Sciatic nerve (tissue), 2 donors: ENCODE data around the gene CADM2. TPM values are rescaled to one million over a fixed set of nuclear protein-coding genes. Genes with fewer than 3 reads are reported as not detected.
"Not testable (repeated sequence)": the region's sequence is repeated elsewhere in the genome, so short reads cannot be mapped to it uniquely, and the experiment has no call there.

ENCODE experiments used
- ATAC-seq: fragments of 200-7000 bp; cut with Tn5 transposase; one replicate; pipeline ENCODE4 v1.9.1; 2020; ENCODE audit warnings: mild to moderate bottlenecking, moderate library complexity
- DNase-seq: peaks from one replicate; pipeline ENCODE4 v3.0.0-alpha.2; 2020; ENCODE audit warnings: low spot score
- intact Hi-C: fragments of 100-400 bp; cut with DNase I; formaldehyde crosslinking; loops from one replicate; pipeline ENCODE4 v1.14.2; 2022
- total RNA-seq: library from RNA; stranded (reverse); fragmentation: NEBNext Ultra II Directional; extraction: Animal tissue kit (Norgen Biotek cat#: 25700); gene quantifications from one replicate; pipeline ENCODE4 v1.2.1, GENCODE V29; 2021
- donor health status: DM: no; HTN: no; CAD: no.
- donor health status: DM: no; HTN: no; CAD: no.

The CADM2 gene
- total RNA-seq, 1 donor from 2014 or later: 60.8 TPM

DNA sequence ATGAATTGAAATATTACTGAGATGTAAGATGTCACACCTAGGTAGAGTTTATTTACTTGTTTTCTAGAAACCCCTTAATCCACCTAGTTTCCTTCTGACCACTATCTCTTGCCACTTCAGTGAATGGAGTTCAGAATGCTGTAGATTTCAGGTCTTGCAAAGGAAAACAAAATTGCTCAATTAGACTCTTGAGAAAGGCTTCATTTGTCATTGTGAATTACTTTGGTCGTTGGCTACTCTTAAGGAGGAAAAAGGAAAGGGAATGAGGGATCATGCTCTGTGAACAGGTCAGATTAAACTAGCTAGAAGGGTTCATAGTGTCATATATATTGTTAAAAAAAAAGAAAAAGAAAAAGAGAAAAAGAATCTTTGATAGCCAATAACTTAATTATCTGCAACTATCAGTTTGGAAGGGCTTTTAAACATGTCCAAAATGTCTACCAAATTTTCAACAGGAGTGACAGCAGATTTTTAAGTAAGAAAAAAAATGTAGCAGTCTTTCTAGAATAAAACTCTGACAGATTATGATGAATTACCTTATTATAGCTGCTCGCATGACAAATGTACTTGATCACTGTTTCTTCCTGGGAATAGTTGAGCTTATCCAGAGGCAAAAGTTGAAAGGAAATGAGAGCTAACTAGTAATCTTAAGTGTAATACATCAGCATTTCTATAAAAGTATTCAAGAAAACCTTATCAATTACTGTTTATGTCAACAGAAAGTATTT is 543.5 kb downstream of the CADM2 start:
- ATAC-seq (no peak), DNase-seq (no peak)
- intact Hi-C loops: no loop called here

DNA sequence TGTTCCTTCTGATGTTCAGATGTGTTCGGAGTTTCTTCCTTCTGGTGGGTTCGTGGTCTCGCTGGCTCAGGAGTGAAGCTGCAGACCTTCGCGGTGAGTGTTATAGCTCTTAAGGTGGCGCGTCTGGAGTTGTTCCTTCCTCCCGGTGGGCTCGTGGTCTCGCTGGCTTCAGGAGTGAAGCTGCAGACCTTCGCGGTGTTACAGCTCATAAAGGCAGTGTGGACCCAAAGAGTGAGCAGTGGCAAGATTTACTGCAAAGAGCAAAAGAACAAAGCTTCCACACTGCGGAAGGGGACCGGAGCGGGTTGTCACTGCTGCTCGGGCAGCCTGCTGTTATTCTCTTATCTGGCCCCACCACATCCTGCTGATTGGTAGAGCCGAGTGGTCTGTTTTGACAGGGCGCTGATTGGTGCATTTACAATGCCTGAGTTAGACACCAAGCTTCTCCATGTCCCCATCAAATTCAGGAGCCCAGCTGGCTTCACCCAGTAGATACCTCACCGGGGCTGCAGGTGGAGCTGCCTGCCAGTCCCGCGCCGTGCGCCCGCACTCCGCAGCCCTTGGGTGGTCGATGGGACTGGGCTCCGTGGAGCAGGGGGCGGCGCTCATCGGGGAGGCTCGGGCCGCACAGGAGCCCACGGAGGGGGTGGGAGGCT is 545.5 kb downstream of the CADM2 start:
- intact Hi-C loops: not testable (repeated sequence)

DNA sequence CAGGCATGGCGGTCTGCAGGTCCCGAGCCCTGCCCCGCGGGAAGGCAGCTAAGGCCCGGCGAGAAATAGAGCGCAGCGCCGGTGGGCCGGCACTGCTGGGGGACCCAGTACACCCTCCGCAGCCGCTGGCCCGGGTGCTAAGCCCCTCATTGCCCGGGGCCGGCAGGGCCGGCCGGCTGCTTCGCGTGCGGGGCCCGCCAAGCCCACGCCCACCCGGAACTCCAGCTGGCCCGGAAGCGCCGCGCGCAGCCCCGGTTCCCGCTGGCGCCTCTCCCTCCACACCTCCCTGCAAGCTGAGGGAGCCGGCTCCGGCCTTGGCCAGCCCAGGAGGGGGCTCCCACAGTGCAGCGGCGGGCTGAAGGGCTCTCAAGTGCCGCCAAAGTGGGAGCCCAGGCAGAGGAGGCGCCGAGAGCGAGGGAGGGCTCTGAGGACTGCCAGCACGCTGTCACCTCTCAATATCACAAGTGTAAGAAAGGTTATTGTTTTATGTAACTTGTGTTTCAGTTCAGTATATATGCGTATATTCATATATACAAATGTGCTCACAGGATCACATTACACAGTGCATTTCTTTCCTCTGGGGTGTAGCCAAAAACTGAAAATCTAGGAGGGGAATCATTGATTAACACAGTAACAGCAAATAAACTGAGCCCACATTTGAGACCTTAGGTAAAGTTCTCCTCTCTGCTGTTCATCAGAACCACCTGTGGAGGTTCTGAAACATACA is 546.2 kb downstream of the CADM2 start:
- ATAC-seq, intact Hi-C loops, DNase-seq: not testable (repeated sequence)

More for the DNA sequence above, 545.5 kb downstream of the CADM2 start:
- not testable (repeated sequence) for ATAC-seq, DNase-seq

DNA sequence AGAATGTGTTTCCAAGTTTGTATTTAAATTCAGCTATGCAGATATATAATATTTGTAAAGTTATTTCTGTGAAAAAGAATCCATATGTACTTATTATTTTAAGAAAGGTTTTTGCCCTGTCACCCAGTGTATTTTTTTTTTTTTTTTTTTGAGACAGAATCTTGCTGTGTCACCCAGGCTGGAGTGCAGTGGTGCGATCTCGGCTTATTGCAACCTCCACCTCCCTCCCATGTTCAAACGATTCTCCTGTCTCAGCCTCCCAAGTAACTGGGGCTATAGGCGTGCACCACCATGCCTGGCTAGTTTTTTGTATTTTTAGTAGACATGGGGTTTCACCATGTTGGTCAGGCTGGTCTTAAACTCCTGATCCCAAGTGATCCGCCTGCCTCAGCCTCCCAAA is 548.3 kb downstream of the CADM2 start:
- DNase-seq, intact Hi-C loops, ATAC-seq: not testable (repeated sequence)

DNA sequence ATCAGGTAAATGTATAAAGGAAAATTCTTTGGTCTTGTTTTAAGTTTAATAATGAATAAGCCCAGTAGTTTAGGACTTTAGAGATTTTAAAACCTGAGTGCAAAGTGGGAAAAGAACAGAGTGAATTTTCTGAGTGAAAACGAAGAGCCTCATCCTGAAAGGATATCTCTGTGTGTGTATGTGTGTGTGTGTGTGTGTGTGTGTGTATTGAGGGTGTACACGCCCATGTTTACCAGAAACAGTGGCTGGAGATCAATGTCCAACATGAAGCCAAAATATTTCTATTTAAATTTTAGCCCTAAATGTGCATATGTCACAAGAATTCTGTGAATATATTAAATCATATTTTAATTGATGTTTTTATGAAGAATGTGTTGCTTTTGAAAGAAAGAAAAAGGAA is 549.9 kb downstream of the CADM2 start:
- DNase-seq: no peak
- no peak for ATAC-seq
- intact Hi-C loops: no loop called here

DNA sequence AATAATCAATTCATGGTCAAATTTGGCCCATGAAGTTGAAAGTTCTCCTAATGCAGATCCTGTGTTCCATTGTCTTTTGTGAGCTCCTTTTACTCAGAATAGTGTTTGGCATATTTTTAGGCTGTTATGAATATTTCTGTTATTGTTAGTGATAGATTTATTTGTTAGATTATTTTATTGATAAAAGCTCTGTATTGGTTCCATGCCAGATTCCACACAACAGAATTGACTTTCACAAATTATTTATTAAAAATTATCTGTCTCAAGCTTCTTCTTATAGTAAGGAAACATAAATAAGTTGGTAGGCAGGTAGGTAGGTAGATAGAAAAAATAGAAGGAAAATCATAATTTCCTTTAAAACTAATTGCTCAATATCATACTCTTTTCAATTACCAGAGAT is 557.4 kb downstream of the CADM2 start:
- no peak for ATAC-seq
- intact Hi-C loops: no loop called here
- DNase-seq: no peak

DNA sequence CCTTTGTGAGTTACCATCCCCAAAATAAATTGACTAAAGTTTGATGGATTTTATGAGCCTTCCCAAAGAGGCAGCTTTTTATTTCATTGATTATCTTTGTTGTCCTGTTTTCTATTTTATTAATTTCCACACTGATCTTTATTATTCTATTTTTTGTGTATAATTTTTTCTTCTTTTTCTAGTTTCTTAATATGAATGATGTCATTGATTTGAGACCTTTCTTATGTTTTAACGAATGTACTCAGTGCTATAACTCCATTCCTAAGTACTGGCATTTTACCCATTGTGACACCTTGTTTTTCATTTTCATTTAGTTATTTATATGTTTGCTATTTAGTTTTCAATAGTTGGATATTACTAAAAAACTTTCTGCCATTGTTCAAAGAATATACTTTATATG is 565.3 kb downstream of the CADM2 start:
- intact Hi-C loops: no loop called here
- no peak for ATAC-seq
- no peak for DNase-seq

DNA sequence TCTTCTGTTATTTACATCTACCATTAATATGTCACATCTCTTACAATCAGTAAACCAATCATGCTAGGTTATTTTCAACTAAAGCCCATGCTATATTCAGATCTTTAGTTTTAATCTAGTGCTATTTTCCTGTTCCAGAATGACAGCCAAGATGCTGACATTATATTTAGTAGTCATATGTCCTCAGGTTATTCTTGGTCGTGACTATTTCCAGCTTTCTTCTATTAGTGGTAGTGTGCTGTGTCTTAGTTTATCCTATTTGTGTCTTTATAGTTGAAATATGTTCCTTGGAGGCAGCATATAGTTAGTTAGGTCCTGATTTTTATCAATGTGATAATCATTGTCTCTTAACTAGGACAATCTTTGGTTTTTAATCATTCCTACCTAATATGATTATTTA is 566.5 kb downstream of the CADM2 start:
- ATAC-seq: no peak
- DNase-seq: no peak
- intact Hi-C loops: no loop called here

DNA sequence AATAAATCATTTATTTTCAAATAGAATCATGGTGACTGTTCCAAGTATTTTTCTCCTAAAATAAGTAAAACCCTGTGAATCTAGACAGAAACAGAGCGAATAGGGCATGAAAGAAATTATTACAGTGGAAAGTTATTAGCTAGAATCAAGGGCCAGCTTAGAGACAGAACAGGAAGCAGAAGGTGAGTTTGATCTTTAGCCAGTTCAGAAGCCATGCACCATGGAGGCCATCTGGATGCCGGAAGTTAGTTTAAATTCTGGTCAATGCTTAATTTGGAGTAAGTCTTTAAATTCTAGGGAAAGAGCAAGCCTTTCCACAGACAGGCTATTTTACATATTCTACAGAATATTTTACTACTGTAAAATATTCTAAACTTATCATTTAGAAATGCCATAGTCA is 574.8 kb downstream of the CADM2 start:
- DNase-seq (no peak), ATAC-seq (no peak)
- intact Hi-C loops: no loop called here

DNA sequence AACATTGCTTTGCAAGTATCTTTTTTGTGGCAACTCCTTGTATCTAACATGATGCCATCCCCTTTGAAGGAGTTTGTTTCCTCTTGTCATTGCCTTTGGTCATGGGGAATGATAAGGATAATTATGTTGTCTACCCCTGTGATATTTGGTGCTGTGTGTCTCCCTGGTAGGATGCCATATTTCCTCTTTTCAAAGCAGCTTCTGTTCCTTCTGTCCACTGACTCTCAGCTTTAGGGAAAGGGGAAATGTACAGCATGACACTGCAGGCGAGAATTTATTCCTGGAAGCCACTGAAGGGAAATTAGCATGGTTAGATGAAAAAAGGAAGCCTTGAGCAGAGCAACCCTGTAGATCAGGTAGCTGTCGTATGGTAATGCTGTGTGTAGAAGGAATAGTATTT is 576.7 kb downstream of the CADM2 start:
- no peak for DNase-seq
- intact Hi-C loops: no loop called here
- ATAC-seq: no peak

DNA sequence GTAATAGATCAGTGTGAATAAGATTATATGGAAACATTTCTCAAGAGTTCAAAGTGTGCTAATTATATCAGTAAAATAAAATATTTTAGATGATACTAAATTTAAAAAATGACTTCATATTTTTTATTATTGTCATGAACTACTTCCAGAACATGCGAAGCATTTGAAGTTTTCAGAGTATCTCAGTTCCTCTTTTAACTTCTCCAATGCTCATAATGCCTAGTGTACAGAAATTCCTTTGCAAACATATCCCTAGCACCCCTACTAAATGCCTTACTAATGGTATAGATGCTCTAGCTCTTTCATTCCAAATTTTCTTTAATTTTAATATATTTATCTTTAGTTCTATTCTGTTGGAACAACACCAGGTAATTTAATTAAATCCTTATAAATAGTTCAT is 580.4 kb downstream of the CADM2 start:
- intact Hi-C loops: no loop called here
- DNase-seq (no peak), ATAC-seq (no peak)

DNA sequence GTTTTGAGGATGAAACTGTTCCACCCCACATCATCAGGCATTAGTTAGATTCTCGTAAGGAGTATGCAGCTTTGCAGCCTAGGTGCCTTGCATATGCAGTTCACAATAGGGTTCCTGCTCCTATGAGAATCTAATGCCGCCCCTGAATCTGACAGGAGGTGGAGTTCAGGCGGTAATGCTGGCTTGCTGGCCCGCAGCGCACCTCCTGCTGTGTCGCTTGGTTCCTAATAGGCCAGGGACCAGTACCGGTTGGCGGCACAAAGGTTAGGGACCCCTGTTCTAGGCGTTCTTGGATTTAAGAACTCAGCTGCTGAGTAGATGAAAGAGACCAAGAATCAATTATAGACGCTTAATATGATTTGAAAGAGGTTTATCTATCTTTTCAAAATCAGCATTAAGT is 595.4 kb downstream of the CADM2 start:
- ATAC-seq (no peak), DNase-seq (no peak)
- intact Hi-C loops: no loop called here

DNA sequence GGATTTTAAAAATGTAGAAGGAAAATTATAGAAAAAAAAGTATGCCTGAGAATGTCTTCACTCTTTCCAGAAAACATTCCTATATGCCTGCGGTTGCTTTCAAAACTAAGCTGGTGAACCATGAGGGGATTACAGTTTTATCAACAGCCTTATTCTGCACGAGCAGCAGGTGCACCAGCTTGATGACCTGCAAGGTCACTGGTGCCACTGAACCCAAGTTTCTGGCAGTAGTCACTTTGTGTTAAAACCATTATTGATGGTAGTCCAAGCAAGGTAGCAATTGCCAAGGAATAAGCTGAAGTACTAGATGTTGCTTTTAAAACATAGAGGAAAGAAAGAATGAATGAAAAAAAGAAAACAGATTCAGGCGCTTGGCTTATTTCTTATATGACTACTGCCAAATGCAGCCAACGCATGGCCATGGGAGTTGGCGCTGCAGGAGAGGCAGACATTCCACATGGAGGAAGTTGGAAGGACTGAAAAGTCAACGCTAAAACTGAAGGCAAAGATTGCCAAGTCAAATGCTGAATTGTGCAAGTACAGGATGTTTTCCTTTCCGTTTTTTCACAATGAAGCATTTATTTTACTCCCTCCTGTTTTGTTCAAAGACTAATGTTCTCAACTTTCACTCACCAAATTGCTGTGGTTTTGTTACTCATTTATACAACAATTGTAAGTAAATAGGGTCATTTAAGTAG is 601.4 kb downstream of the CADM2 start:
- DNase-seq (peak; percentile 59), ATAC-seq (peak; percentile 87)
- intact Hi-C loops: no loop called here

DNA sequence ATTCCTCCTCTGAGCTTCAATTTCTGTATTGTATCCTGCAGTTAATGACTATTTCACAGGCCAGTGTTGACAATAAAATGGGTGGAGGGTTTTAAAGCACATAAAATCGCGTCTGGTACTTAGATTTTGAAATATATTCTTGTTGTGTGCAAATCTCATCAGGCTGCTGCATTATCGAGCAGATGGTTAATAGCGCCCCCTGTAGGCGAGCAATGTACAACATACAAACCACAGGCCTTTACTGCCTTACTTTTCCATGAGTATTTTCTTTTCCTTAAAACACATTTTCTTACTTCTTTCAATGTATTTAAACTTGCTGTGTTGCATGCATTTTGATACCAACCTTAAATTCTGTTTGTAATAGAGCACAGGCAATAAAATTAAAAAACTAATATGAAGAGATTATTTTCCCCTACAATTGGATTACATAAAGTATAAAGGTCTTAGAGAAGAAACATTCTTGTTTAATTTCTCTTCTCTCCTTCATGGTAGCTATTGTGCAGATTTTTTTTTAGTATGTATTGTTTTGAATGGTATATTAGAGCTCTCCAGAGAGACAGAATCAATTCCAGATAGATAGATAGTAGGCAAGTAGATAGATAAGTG is 608.4 kb downstream of the CADM2 start:
- DNase-seq: peak; percentile 75
- intact Hi-C loops: no loop called here
- no peak for ATAC-seq

DNA sequence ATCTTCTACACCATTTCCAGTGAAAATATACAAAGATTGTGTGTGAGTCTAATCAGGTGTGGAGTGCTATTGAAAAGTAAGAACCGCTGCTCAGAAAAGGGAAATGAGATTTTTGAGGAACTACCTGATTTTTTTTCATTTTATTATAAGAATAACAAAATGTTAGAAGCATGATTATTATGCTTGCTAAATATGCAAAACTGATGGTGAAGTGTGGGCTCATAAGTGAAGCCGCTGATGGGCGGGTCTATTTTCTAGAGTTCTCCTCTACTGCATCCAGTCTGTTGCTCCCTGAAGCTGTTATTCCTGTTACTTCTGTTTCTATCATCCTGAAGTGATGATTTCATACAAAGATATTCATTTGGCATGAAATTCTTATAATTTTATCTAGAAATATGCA is 612.0 kb downstream of the CADM2 start:
- ATAC-seq: no peak
- DNase-seq: no peak
- intact Hi-C loops: no loop called here

DNA sequence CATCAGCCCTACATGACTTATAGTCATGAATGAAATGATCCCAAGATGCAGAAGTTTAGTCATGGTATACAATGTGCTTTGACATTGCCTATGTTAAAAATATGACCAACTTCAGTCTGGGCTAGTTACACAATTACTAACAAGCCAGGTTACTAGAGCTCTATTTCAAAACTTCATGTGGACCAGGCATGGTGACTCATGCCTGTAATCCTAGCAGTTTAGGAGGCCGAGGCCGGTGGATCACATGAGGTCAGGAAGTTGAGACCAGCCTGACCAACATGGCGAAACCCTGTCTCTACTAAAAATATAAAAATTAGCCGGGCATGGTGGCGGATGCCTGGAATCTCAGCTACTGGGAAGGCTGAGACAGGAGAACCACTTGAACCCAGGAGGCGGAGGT is 613.0 kb downstream of the CADM2 start:
- intact Hi-C loops: no loop called here
- ATAC-seq (no peak), DNase-seq (no peak)

DNA sequence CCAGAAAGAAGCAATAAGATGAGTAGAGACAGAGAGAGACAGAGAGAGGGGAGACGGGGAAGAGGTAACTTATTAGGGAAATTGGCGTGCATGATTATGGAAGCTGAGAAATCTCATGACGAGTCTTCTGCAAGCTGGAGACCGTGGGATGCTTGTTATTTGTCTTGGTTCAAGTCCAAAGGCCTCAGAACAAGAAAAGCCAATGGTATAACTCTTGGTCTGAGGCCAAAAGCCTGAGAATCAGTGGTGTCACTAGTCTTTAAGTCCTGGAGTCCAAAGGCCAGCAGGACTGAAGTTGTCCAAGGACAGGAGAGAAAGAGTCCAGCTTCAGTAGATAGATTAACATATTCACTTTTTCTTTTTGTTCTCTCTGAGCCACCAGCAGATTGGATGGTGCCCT is 613.6 kb downstream of the CADM2 start:
- no peak for ATAC-seq
- no peak for DNase-seq
- intact Hi-C loops: no loop called here

DNA sequence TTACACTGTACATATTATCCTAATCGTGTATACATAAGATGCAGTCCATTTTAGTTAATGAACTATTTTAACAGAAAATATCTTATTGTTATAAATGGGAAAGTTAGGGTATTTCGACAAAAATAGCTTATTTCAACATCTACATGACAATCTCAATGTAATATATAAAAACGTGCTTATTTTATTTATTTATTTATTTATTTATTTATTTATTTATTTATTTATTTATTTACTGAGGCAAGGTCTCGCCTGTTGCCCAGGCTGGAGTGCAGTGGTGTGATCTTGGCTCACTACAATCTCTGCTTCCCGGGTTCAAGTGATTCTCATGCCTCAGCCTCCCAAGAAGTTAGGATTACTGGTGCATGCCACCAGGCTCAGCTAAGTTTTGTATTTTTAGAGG is 614.2 kb downstream of the CADM2 start:
- DNase-seq: no peak
- intact Hi-C loops: no loop called here
- ATAC-seq: no peak

DNA sequence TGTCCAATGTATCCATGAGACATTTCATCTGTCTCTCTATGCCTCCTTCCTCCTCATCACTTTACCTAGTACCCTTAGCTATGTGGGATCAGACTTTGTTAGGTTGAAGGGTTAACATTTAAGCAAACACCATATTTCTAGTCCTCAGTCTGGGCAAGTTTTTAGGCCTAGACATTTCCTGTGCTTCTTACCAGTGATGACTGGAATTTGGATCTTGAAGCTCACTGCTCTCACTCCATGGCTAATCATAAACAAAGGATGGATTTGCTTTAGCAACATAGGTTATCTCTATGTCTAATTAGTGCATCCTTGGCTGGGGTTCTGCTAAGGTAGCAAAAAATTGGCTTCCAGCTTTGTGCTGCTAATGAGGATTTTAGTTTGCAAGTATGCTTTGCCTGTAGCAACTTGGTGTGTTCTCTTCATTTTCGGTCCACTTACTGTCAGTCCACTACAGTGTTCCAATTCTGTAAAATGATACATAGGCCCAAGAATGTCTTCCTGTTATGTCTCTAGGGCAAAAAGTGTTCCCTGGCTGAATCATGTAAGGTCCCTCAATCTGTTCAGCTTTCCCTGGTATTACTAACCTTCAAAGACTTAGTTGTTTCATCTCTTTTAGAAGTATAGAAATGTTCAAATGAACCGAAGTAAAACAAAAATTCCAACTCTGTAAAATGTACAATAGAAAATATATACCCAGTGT is 615.4 kb downstream of the CADM2 start:
- ATAC-seq (no peak), DNase-seq (no peak)
- intact Hi-C loops: no loop called here
